DND-41 (cell line): ENCODE results near the gene PCYOX1L.

ENCODE experiments used
- CTCF ChIP-seq: IDR thresholded peaks from 2 replicates; pipeline ENCODE4 v1.5.1; 2012; ENCODE audit warnings: borderline replicate concordance, low read length, moderate library complexity, mild to moderate bottlenecking; ENCODE audit not compliant: poor library complexity, severe bottlenecking; ENCODE audit errors: extremely low read depth
- EZH2 ChIP-seq: IDR thresholded peaks from 3 replicates; pipeline ENCODE4 v1.6.1; 2012; ENCODE audit warnings: borderline replicate concordance, low read depth, mild to moderate bottlenecking, moderate library complexity, low read length, inconsistent platforms; ENCODE audit not compliant: severe bottlenecking

- no peak for TF ChIP-seq CTCF
- TF ChIP-seq EZH2: no peak
Measured at GRCh38 chr5:149362541-149362940, 4.7 kb downstream of the PCYOX1L start.
